ENCODE results near the gene KCNB1.

KCNB1 gene

DNA sequence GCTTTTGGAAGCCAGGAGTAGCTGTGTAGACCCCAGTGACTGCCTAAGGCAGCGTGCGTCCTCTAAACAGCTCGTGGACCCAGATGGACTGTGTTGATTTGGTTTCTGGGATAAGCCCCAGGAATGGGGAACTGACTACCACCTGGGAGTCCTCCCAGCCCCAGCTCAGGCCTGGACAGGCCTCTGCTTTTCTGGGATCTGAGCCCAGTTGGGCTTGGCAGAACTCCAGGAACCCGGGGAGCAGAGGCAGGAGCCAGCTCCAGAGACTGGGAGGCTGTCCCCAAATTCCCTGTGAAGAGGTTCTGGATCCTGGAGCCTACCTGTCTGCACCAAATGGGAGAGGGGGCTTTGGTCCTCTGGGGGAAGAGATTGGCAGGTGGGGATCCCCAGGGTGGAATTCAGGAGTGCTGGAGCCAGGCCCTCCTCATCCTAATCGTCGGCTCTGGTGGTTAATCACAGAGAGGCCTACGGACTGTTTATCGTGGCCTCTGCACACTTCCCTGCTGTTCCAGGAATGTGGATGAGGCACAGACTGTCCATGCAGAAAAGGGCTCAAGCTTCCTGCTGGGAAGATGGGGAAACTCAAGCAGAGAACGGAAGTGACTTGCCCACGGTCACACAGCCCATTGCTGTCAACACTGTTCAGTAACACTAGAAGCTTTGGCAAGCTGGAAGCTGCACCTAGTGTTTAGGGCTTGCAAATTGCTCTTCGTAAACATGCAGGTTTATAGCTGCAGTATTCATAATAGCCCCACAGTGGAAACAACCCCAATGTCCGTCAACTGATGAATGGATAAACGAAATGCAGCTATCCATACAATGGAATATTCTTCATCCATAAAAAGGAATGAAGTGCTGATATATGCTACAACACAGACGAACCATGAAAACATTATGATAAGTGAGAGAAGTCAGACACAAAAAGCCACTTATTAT, 100.6 kb downstream of the KCNB1 start:
- TF ChIP-seq SPI1 (IDR thresholded peaks at IDR 0.05; ENCODE audit: borderline replicate concordance, low read depth) (no peak), POLR2AphosphoS5 (IDR thresholded peaks at IDR 0.05; ENCODE audit: low read depth) (no peak)
- TF ChIP-seq, protein P1, sequence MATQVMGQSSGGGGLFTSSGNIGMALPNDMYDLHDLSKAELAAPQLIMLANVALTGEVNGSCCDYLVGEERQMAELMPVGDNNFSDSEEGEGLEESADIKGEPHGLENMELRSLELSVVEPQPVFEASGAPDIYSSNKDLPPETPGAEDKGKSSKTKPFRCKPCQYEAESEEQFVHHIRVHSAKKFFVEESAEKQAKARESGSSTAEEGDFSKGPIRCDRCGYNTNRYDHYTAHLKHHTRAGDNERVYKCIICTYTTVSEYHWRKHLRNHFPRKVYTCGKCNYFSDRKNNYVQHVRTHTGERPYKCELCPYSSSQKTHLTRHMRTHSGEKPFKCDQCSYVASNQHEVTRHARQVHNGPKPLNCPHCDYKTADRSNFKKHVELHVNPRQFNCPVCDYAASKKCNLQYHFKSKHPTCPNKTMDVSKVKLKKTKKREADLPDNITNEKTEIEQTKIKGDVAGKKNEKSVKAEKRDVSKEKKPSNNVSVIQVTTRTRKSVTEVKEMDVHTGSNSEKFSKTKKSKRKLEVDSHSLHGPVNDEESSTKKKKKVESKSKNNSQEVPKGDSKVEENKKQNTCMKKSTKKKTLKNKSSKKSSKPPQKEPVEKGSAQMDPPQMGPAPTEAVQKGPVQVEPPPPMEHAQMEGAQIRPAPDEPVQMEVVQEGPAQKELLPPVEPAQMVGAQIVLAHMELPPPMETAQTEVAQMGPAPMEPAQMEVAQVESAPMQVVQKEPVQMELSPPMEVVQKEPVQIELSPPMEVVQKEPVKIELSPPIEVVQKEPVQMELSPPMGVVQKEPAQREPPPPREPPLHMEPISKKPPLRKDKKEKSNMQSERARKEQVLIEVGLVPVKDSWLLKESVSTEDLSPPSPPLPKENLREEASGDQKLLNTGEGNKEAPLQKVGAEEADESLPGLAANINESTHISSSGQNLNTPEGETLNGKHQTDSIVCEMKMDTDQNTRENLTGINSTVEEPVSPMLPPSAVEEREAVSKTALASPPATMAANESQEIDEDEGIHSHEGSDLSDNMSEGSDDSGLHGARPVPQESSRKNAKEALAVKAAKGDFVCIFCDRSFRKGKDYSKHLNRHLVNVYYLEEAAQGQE (IDR thresholded peaks at IDR 0.05; ENCODE audit: insufficient replicate concordance, low read depth): no peak
- TF ChIP-seq, protein P2, sequence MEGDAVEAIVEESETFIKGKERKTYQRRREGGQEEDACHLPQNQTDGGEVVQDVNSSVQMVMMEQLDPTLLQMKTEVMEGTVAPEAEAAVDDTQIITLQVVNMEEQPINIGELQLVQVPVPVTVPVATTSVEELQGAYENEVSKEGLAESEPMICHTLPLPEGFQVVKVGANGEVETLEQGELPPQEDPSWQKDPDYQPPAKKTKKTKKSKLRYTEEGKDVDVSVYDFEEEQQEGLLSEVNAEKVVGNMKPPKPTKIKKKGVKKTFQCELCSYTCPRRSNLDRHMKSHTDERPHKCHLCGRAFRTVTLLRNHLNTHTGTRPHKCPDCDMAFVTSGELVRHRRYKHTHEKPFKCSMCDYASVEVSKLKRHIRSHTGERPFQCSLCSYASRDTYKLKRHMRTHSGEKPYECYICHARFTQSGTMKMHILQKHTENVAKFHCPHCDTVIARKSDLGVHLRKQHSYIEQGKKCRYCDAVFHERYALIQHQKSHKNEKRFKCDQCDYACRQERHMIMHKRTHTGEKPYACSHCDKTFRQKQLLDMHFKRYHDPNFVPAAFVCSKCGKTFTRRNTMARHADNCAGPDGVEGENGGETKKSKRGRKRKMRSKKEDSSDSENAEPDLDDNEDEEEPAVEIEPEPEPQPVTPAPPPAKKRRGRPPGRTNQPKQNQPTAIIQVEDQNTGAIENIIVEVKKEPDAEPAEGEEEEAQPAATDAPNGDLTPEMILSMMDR (IDR thresholded peaks at IDR 0.05; ENCODE audit: insufficient read depth, low read length): no peak
- Histone ChIP-seq H3K27me3 (ENCODE audit: insufficient read depth, poor library complexity, severe bottlenecking) (peaks cover under 1% of the 10 kb centered on the region), H3K4me3 (replicated peaks; ENCODE audit: insufficient read depth, low read length) (no peak overlapping the region), H3K27ac (replicated peaks) (no peak overlapping the region)
- no peak for DNase-seq (ENCODE audit: low read depth in 1 of 2, low spot score in 1 of 2)

DNA sequence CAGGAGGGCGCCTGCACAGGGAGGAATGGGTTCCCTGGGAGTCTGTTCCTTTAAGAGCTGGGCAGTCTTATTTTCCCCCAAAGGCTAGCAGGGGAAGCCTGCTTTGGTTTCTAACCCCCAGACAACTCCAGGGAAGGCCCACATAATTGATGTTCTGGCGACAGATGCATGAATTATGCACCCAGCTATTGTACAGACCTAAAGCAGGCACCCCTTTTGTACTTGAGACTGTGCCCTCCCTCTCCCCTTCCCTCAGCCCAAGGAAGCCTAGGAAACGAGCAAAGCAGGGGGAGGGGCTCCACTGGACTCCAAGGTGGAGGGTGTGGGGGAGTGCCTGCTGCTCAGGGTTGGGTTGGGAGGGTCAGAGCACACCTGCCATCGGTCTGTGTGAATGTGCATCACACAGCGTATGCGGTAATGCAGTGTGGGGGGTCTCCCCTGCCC, 102.1 kb downstream of the KCNB1 start:
- no peaks in the 10 kb centered on the region for H3K27me3 ChIP-seq (ENCODE audit: insufficient read depth, poor library complexity, severe bottlenecking)
- no peak overlapping the region for H3K4me3 ChIP-seq (replicated peaks; ENCODE audit: insufficient read depth, low read length)
- DNase-seq (ENCODE audit: low read depth in 1 of 2, low spot score in 1 of 2): no peak
- no peak overlapping the region for H3K27ac ChIP-seq (replicated peaks)
- TF ChIP-seq SPI1 (IDR thresholded peaks at IDR 0.05; ENCODE audit: borderline replicate concordance, low read depth): no peak
- TF ChIP-seq, protein P2 (IDR thresholded peaks at IDR 0.05; ENCODE audit: insufficient read depth, low read length): no peak
- no peak for TF ChIP-seq GABPA (IDR thresholded peaks at IDR 0.05; ENCODE audit: low read depth)
- TF ChIP-seq, protein P1 (IDR thresholded peaks at IDR 0.05; ENCODE audit: insufficient replicate concordance, low read depth): no peak
- no peak for TF ChIP-seq POLR2AphosphoS5 (IDR thresholded peaks at IDR 0.05; ENCODE audit: low read depth)

DNA sequence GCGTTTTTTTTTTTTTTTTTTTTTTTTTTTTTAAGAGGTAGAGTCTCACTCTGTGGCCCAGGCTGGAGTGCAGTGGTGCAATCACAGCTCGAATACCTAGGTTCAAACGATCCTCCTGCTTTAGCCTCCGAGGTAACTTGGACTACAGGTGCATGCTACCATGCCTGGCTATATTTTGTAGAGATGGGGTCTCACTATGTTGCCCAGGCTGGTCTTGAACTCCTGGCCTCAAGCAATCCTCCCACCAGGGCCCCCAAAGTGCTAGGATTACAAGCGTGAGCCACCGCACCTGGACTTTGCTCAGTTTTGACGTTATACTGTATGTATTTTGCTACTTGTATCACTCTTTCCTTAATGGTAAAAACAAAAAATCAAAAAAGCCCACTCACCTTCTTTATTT, 103.1 kb downstream of the KCNB1 start:
- H3K27ac ChIP-seq (replicated peaks): no peak overlapping the region

More for the DNA sequence above, 103.1 kb downstream of the KCNB1 start:
- DNase-seq (ENCODE audit: low read depth in 1 of 2, low spot score in 1 of 2): no peak
- no peaks in the 10 kb centered on the region for H3K27me3 ChIP-seq (ENCODE audit: insufficient read depth, poor library complexity, severe bottlenecking)
- H3K4me3 ChIP-seq (replicated peaks; ENCODE audit: insufficient read depth, low read length): no peak overlapping the region
- TF ChIP-seq, protein P2 (IDR thresholded peaks at IDR 0.05; ENCODE audit: insufficient read depth, low read length): no peak
- TF ChIP-seq, protein P1 (IDR thresholded peaks at IDR 0.05; ENCODE audit: insufficient replicate concordance, low read depth): no peak
- TF ChIP-seq GABPA (IDR thresholded peaks at IDR 0.05; ENCODE audit: low read depth): no peak
- TF ChIP-seq POLR2AphosphoS5 (IDR thresholded peaks at IDR 0.05; ENCODE audit: low read depth): no peak
- no peak for TF ChIP-seq SPI1 (IDR thresholded peaks at IDR 0.05; ENCODE audit: borderline replicate concordance, low read depth)

Data from HL-60 (cell line).